KMS-11 (cell line): ENCODE measurements around the gene RAB11FIP5.

ENCODE experiments used
- H2AFZ ChIP-seq: fragments of 200-600 bp; sonication (generic); 2 replicates; pipeline ENCODE4 v1.6.1; 2016; ENCODE audit warnings: antibody characterized with exemption, mixed run types, low read depth
- H3K27ac ChIP-seq: fragments of 200-600 bp; sonication (generic); 2 replicates; pipeline ENCODE4 v1.6.1; 2016; ENCODE audit warnings: mild to moderate bottlenecking, mixed run types
- H3K27me3 ChIP-seq: fragments of 200-600 bp; sonication (generic); 2 replicates; pipeline ENCODE4 v1.6.1; 2017; ENCODE audit warnings: mild to moderate bottlenecking, low read depth, mixed run types, moderate library complexity; ENCODE audit not compliant: insufficient read depth
- H3K36me3 ChIP-seq: fragments of 200-600 bp; sonication (generic); 2 replicates; pipeline ENCODE4 v1.6.1; 2017; ENCODE audit warnings: mild to moderate bottlenecking, mixed run types; ENCODE audit not compliant: insufficient read depth
- H3K4me1 ChIP-seq: fragments of 200-600 bp; sonication (generic); 2 replicates; pipeline ENCODE4 v1.6.1; 2016; ENCODE audit warnings: mild to moderate bottlenecking, low read depth, mixed run types; ENCODE audit not compliant: poor library complexity, severe bottlenecking
- H3K4me2 ChIP-seq: fragments of 200-600 bp; sonication (generic); 2 replicates; pipeline ENCODE4 v1.7.0; 2016; ENCODE audit warnings: mild to moderate bottlenecking, mixed run types
- H3K4me3 ChIP-seq: fragments of 200-600 bp; sonication (generic); IDR thresholded peaks from 2 replicates; pipeline ENCODE4 v1.6.1; 2017; ENCODE audit warnings: low read depth, low read length, mixed read lengths; ENCODE audit not compliant: insufficient read depth
- H3K79me2 ChIP-seq: fragments of 200-600 bp; sonication (generic); 2 replicates; pipeline ENCODE4 v1.6.1; 2016; ENCODE audit warnings: low read depth, mixed run types; ENCODE audit not compliant: insufficient read depth
- H3K9ac ChIP-seq: fragments of 200-600 bp; sonication (generic); 2 replicates; pipeline ENCODE4 v1.6.1; 2016; ENCODE audit warnings: mild to moderate bottlenecking, mixed run types
- H4K20me1 ChIP-seq: fragments of 200-600 bp; sonication (generic); 2 replicates; pipeline ENCODE4 v1.6.1; 2016; ENCODE audit warnings: mild to moderate bottlenecking, mixed run types; ENCODE audit not compliant: insufficient read depth
- TF ChIP-seq, protein P1 (sequence below): fragments of 200-600 bp; sonication (generic); conservative IDR thresholded peaks from 2 replicates; pipeline ENCODE4 v1.6.1; 2017; ENCODE audit warnings: low read depth, mild to moderate bottlenecking, antibody characterized with exemption, low read length, moderate library complexity, mixed read lengths

RAB11FIP5 gene

DNA sequence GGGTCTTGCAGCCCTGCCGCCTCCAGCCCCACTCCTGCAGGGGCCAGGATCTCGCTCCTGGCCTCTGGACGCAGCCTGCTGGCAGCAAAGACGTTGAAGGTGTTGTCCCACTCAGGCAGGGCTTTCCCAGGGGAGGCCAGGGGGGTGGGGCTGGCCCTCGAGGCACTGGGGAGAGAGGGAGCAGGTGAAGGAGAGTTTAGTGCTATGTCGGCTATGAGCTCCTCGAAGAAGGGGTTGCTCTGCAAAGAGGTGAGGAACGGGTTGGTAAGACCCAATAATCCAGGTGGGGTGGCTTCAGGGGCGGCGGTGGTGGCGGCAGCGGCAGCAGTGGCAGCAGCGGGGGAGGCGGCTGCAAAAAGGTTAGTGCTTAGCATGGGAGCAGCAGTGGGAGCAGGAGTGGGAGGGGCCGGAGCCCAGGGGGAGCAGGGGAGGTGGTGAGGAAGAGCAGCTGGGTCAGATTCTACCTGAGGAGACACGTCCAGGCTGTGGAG lies 31.5 kb downstream of the RAB11FIP5 start:
- Histone ChIP-seq H4K20me1 (no peaks in the 10 kb centered on the region), H3K4me1 (no peaks in the 10 kb centered on the region), H3K36me3 (no peaks in the 10 kb centered on the region), H2AFZ (no peak overlapping the region), H3K27ac (no peak overlapping the region), H3K4me3 (no peak overlapping the region), H3K27me3 (no peaks in the 10 kb centered on the region), H3K79me2 (no peaks in the 10 kb centered on the region), H3K4me2 (no peak overlapping the region), H3K9ac (no peak overlapping the region)
- TF ChIP-seq, protein P1, sequence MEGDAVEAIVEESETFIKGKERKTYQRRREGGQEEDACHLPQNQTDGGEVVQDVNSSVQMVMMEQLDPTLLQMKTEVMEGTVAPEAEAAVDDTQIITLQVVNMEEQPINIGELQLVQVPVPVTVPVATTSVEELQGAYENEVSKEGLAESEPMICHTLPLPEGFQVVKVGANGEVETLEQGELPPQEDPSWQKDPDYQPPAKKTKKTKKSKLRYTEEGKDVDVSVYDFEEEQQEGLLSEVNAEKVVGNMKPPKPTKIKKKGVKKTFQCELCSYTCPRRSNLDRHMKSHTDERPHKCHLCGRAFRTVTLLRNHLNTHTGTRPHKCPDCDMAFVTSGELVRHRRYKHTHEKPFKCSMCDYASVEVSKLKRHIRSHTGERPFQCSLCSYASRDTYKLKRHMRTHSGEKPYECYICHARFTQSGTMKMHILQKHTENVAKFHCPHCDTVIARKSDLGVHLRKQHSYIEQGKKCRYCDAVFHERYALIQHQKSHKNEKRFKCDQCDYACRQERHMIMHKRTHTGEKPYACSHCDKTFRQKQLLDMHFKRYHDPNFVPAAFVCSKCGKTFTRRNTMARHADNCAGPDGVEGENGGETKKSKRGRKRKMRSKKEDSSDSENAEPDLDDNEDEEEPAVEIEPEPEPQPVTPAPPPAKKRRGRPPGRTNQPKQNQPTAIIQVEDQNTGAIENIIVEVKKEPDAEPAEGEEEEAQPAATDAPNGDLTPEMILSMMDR = no peak

DNA sequence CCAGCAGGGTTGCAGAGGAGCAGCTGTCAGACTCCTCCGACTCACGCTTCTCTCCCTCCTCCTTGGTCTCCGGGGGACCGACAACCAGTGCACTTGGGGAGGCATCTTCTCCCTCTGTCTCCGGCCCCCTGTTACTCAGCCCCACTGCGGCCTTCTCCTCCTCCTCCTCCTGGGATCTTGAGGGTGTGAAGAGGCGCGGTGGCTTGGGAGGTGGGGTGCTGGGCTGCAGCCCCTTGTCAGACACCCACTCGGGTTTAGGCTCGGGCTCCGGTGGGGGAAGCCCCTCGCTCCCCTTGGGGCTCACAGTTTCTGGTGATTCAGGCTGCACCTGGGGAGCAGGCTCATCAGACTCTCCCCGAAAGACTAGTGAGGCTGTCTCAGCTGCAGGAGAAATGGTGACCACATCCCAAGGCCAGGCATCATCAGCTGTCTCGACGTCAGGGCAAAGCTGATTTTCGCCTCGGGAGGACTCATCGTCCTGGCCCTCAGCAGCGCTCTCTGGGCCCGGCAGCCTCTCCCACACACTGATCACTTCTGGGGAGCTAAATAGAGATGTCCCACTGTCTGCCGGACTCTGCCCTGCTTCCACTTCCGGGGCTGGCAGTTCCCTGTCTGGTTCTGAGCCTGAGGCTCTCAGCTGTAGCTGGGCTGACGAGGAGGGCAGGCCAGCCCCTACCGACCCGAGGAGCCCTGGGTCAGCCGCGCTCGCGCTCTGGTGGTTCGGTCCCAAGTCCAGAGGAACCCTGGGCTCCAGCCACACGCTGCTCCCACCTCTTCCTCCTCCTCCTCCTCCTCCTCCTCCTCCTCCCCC lies 32.2 kb downstream of the RAB11FIP5 start:
- no peak overlapping the region for H3K4me3 ChIP-seq
- no peaks in the 10 kb centered on the region for H3K4me1 ChIP-seq
- H3K27me3 ChIP-seq = no peaks in the 10 kb centered on the region
- H3K79me2 ChIP-seq = no peaks in the 10 kb centered on the region
- H3K36me3 ChIP-seq = no peaks in the 10 kb centered on the region
- TF ChIP-seq, protein P1 = no peak
- no peak overlapping the region for H3K9ac ChIP-seq
- H2AFZ ChIP-seq = no peak overlapping the region
- no peak overlapping the region for H3K27ac ChIP-seq
- H4K20me1 ChIP-seq = no peaks in the 10 kb centered on the region
- no peak overlapping the region for H3K4me2 ChIP-seq

DNA sequence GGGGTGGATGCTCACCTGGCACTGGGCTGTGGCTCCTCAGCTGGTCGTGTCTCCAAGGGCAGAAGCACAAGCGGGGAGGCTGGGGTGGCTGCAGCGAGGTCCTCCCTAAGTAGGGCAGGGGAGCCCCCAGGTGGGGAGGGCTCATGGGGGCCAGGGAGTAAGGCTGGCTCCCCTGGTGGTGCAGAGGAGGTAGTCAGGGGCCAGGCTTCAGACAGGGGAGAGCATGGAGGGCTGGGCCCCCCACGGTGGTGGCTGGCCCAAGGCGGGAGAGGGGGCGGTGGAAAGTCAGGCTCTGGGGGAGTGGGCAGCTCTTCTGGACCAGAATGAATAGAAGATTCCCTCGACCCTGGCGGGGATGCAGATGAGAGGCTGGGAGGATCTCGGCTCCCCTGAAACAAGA lies 33.1 kb downstream of the RAB11FIP5 start:
- no peak overlapping the region for H3K4me2 ChIP-seq
- no peak overlapping the region for H3K9ac ChIP-seq
- H3K4me1 ChIP-seq = no peaks in the 10 kb centered on the region
- no peaks in the 10 kb centered on the region for H3K36me3 ChIP-seq
- TF ChIP-seq, protein P1 = no peak
- H2AFZ ChIP-seq = no peak overlapping the region
- H3K79me2 ChIP-seq = no peaks in the 10 kb centered on the region
- H3K27me3 ChIP-seq = no peaks in the 10 kb centered on the region
- H3K4me3 ChIP-seq = no peak overlapping the region
- H4K20me1 ChIP-seq = no peaks in the 10 kb centered on the region
- no peak overlapping the region for H3K27ac ChIP-seq

DNA sequence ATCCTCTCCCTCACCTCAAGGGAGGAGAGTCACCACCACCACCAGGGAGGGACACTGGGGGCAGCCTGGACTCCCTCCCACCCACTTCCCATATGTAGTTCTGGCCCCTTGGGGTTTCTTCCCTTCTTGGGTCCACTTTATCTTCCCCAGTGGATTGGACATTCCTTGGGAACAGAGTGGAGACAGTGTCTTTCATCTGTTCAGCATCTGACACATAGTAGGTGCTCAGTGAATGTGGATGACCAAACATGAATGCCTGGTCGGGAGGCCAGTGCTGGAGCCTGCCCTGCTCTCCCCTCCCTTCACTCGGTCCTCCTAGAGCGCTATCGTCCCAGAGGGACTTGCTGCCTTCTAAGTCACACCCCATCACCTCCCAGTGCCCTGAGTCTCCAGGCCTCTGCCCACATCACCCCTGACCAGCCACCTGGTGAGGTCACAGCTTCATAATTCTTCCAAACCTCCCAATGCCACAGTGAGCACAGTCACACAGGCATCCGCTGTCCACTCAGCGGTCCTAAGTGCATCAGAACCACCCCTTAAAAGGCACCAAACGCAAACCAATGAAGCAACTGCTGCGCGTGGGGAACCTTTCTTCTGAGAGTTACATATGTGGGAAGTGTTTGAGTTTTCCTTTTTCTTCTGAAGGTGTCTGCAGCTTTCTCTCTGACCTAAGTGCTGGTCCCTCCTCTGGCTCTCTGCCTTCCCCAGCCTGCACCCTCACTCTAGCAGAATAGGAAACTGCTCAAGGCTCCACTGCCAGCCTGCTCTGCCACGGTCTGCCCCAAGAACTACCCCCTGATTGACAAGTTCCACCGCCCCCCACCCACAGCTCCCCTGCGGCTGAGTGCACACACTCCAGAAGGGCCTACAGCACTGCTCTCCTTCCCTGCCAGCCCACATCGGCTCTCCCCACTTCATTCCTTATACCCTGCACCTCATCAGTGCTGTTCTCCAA lies 34.0 kb downstream of the RAB11FIP5 start:
- no peaks in the 10 kb centered on the region for H3K27me3 ChIP-seq
- H3K27ac ChIP-seq = no peak overlapping the region
- no peaks in the 10 kb centered on the region for H4K20me1 ChIP-seq
- TF ChIP-seq, protein P1 = no peak
- H3K36me3 ChIP-seq = no peaks in the 10 kb centered on the region
- no peak overlapping the region for H3K9ac ChIP-seq
- H2AFZ ChIP-seq = no peak overlapping the region
- H3K4me2 ChIP-seq = no peak overlapping the region
- H3K4me1 ChIP-seq = no peaks in the 10 kb centered on the region
- H3K79me2 ChIP-seq = no peaks in the 10 kb centered on the region
- H3K4me3 ChIP-seq = no peak overlapping the region
